ENCODE results near the gene CEP55.

GRCh38 chr10:93515071-93516005 is 18.9 kb downstream of the CEP55 start:
- TF ChIP-seq CTCF (conservative IDR thresholded peaks at IDR 0.05; ENCODE audit: low read depth, low read length) (no peak), EZH2 (IDR thresholded peaks at IDR 0.05; ENCODE audit: borderline replicate concordance, low read depth, low read length, poor library complexity, severe bottlenecking) (no peak)
